Measurements from ENCODE around the gene GSTM3. TPM values are rescaled to one million over a fixed set of nuclear protein-coding genes. Genes with fewer than 3 reads are reported as not detected.
"Not testable (repeated sequence)": the region's sequence is repeated elsewhere in the genome, so short reads cannot be mapped to it uniquely, and the experiment has no call there.

Gene GSTM3
- total RNA-seq, 4 donors from 2014 or later: 65.9 to 288 (median 114) TPM

DNA sequence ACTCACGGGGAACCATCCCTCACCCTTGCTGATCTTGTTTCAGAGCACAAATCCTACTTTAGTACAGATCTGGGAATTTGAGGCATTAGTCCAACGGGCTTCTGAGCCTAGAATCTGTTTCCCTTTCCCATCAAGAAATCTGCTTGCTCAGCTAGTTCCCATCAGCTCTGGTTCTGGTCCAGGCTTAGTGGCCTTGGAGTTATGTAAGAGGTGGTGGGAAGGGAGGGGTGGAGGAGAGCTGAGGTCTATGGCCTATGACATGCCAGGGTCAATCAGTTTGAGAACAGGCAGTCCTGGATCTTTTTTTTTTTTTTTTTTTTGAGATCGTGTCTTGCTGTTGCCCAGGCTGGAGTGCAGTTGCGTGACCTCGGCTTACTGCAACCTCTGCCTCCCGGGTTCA lies 49.1 kb downstream of the GSTM3 start:
- Histone ChIP-seq H3K27ac (no peak overlapping the region), H3K4me1 (no peaks in the 10 kb centered on the region), H3K9me3 (no peaks in the 10 kb centered on the region), H3K27me3 (no peaks in the 10 kb centered on the region), H3K4me3 (no peak overlapping the region), H3K36me3 (no peaks in the 10 kb centered on the region)
- no CpG with 5 or more reads among the region's 6 CpGs for WGBS
- no peak for DNase-seq (ENCODE audit: low spot score in 2 of 2)
- TF ChIP-seq EP300 (IDR thresholded peaks at IDR 0.05): no peak
- TF ChIP-seq POLR2A (IDR thresholded peaks at IDR 0.05): no peak
- no peak for TF ChIP-seq POLR2AphosphoS5 (IDR thresholded peaks at IDR 0.05)
- TF ChIP-seq, protein P1, sequence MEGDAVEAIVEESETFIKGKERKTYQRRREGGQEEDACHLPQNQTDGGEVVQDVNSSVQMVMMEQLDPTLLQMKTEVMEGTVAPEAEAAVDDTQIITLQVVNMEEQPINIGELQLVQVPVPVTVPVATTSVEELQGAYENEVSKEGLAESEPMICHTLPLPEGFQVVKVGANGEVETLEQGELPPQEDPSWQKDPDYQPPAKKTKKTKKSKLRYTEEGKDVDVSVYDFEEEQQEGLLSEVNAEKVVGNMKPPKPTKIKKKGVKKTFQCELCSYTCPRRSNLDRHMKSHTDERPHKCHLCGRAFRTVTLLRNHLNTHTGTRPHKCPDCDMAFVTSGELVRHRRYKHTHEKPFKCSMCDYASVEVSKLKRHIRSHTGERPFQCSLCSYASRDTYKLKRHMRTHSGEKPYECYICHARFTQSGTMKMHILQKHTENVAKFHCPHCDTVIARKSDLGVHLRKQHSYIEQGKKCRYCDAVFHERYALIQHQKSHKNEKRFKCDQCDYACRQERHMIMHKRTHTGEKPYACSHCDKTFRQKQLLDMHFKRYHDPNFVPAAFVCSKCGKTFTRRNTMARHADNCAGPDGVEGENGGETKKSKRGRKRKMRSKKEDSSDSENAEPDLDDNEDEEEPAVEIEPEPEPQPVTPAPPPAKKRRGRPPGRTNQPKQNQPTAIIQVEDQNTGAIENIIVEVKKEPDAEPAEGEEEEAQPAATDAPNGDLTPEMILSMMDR (IDR thresholded peaks at IDR 0.05): no peak

DNA sequence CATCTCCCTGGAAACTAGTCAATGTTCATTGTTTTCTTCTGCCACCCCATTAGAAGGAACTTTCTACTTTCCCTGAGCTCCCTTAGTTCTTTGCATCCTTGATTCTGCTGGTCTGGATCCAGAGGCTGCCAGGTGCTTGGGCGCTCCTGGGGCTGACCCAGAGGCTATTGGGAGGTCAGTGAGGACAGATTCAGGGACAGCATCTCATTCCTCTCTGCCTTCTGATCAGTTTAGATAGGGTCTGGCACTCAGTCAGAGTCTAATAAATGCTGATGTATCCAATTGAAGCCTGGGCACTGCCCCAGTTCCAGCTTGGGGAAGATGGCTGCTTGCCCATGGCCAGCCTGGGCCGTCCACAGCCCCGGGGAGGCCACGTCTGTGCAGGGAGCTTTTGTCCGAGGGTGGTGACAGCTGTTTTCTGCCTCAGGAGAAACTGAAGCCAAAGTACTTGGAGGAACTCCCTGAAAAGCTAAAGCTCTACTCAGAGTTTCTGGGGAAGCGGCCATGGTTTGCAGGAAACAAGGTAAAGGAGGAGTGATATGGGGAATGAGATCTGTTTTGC lies 50.9 kb downstream of the GSTM3 start:
- Histone ChIP-seq H3K9me3 (no peaks in the 10 kb centered on the region), H3K4me1 (no peaks in the 10 kb centered on the region), H3K27ac (no peak overlapping the region), H3K36me3 (no peaks in the 10 kb centered on the region), H3K4me3 (no peak overlapping the region), H3K27me3 (no peaks in the 10 kb centered on the region)
- no peak for DNase-seq (ENCODE audit: low spot score in 2 of 2)
- TF ChIP-seq EP300 (IDR thresholded peaks at IDR 0.05): no peak
- TF ChIP-seq, protein P1 (IDR thresholded peaks at IDR 0.05): no peak
- no peak for TF ChIP-seq POLR2A (IDR thresholded peaks at IDR 0.05)
- TF ChIP-seq POLR2AphosphoS5 (IDR thresholded peaks at IDR 0.05): no peak
- no CpG with 5 or more reads among the region's 6 CpGs for WGBS

DNA sequence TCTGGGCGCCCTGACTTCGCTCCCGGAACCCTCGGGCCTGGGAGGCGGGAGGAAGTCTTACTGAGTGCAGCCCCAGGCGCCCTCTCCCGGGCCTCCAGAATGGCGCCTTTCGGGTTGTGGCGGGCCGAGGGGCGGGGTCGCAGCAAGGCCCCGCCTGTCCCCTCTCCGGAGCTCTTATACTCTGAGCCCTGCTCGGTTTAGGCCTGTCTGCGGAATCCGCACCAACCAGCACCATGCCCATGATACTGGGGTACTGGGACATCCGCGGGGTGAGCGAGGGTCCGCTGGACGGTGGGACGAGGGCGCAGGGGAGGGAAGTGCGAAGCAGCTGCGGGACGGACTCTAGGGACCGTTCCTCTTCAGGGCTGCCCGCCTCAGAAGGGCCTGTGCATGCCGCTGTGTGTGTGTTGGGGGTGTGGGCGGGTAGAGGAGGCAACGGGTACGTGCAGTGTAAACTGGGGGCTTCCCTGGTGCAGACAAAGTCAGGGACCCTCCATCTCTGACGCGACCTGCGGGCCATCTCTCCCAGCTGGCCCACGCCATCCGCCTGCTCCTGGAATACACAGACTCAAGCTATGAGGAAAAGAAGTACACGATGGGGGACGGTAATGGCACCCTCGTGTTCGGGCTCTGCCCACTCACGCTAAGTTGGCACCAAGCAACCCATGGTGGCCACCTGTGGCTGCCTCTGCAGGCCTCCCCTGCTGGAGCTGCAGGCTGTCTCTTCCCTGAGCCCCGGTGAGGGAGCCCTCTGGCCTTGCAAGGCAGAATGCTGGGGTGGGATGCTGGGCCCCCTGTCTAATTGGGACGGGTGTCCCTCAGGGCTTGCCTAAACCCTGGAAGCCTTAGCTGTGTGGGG lies 53.0 kb downstream of the GSTM3 start, which contains the start of gene GSTM1:
Gene GSTM1, plus strand, starts transcription at position 177 of the 859 bp plus-strand sequence. Its CDS starts 57 bp downstream, at position 234.
- WGBS: no CpG with 5 or more reads among the region's 46 CpGs
- no peaks in the 10 kb centered on the region for H3K9me3 ChIP-seq
- DNase-seq (ENCODE audit: low spot score in 2 of 2): peak in 1 of 2 donors; percentile 73
- H3K36me3 ChIP-seq: no peaks in the 10 kb centered on the region
- H3K27me3 ChIP-seq: no peaks in the 10 kb centered on the region
- no peak within 1 kb of the TSS for H3K27ac ChIP-seq
- H3K4me3 ChIP-seq: no peak within 1 kb of the TSS
- no peaks in the 10 kb centered on the region for H3K4me1 ChIP-seq
- TF ChIP-seq POLR2A (IDR thresholded peaks at IDR 0.05) (no peak), EP300 (IDR thresholded peaks at IDR 0.05) (no peak), POLR2AphosphoS5 (IDR thresholded peaks at IDR 0.05) (no peak)
- TF ChIP-seq, protein P1 (IDR thresholded peaks at IDR 0.05): no peak

DNA sequence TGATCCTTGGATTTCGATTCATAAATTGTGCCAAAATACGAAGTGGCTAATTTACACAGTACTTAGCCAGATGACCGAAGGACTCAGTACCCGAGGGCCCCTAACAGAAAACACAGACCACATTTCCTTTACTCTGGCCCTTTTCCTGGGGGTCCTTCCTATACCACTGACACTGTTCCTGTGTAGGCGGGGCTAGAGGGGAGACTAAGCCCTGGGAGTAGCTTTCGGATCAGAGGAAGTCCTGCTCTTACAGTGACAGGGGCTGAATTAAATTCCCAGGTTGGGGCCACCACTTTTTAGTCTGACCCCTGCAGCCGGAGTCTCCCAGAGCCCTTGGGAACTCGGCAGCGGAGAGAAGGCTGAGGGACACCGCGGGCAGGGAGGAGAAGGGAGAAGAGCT lies 53.7 kb downstream of the GSTM3 start:
- H3K27ac ChIP-seq; H3K9me3 ChIP-seq; H3K27me3 ChIP-seq; H3K4me3 ChIP-seq; H3K36me3 ChIP-seq; H3K4me1 ChIP-seq; DNase-seq (ENCODE audit: low spot score in 2 of 2): not testable (repeated sequence)
- WGBS: no CpG with 5 or more reads among the region's 11 CpGs

DNA sequence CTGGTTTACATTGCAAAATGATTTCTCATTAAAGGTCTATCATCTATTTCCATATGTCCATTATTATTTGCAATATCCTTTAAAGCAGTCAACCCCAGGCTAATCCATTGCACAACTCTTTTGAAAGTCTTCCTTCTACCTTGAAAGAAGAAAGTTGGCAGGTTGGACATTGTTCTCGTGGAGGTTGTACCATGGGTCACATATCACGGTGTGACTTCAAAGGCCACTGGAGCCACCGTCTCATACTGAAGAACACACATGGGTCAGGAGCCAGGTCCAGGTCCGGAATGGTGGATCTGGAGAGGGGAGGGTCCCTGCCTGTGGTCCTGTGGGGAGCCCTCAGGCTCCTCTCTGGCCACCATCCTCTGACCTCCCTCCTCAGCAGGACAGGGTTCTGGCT lies 54.9 kb downstream of the GSTM3 start:
- WGBS: no CpG with 5 or more reads among the region's 4 CpGs
- H3K36me3 ChIP-seq; H3K4me3 ChIP-seq; H3K27me3 ChIP-seq; H3K27ac ChIP-seq; H3K9me3 ChIP-seq; DNase-seq (ENCODE audit: low spot score in 2 of 2); H3K4me1 ChIP-seq: not testable (repeated sequence)

DNA sequence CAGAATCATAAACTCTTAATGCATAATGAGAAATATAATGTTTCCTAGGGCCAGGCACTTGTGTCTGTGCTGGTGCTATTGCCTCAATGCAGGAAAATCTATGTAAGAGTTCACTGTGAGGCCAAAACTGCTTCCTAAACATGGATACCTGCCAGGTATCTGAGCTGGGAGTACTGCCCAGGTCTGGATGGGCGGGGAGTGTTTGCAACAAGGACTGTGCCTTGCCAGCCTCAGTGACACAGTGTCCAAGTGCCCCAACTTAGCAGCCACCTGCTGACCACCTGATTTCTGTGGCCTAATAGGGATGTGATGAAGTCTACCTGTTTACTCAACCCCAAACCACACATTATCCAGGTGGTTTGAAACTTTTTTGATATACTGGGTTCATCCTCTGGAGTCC lies 55.4 kb downstream of the GSTM3 start:
- WGBS: no CpG with 5 or more reads among the region's 1 CpG
- not testable (repeated sequence) for H3K4me3 ChIP-seq; H3K27me3 ChIP-seq; DNase-seq (ENCODE audit: low spot score in 2 of 2); H3K9me3 ChIP-seq; H3K36me3 ChIP-seq; H3K27ac ChIP-seq; H3K4me1 ChIP-seq

DNA sequence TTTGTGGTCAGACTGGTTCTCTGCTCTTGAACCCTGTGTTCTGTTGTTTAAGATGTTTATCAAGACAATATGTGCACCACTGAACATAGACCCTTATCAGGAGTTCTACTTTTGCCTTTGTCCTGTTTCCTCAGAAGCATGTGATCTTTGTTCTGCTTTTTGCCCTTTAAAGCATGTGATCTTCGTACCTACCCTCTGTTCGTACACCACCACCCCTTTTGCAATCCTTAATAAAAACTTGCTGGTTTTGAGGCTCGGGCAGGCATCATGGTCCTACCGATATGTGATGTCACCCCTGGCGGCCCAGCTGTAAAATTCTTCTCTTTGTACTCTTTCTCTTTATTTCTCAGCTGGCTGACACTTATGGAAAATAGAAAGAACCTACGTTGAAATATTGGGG lies 56.1 kb downstream of the GSTM3 start:
- not testable (repeated sequence) for DNase-seq (ENCODE audit: low spot score in 2 of 2); H3K27ac ChIP-seq; H3K4me3 ChIP-seq; H3K4me1 ChIP-seq; H3K36me3 ChIP-seq; H3K27me3 ChIP-seq; H3K9me3 ChIP-seq
- no CpG with 5 or more reads among the region's 6 CpGs for WGBS

Other genes with a start within 250 kb of the GSTM3 start
- gene CYB561D1, start 246.9 kb downstream of the GSTM3 start, total RNA-seq: 10 to 100 TPM; 12.3 to 27.4 (median 24.7) TPM
- 1 to 10 TPM; 2.1 to 8.5 (median 4.7) TPM for gene AMIGO1, start 231.3 kb downstream of the GSTM3 start, total RNA-seq
- 1 to 10 TPM in 1 of 4 donors, under 1 TPM in 1, not detected in 2; 0.19 to 1.4 TPM for gene GPR61, start 201.2 kb downstream of the GSTM3 start, total RNA-seq
- gene GNAI3, start 192.4 kb downstream of the GSTM3 start, total RNA-seq: 10 to 100 TPM in 2 of 4 donors, 1 to 10 TPM in 2; 6.7 to 11.1 (median 9.5) TPM
- gene GNAT2, start 121.4 kb downstream of the GSTM3 start, total RNA-seq: not detected
- 10 to 100 TPM; 48.4 to 69.1 (median 58.1) TPM for gene AMPD2, start 121.2 kb downstream of the GSTM3 start, total RNA-seq
- gene GSTM4, start 84.9 kb downstream of the GSTM3 start, total RNA-seq: 10 to 100 TPM; 18.7 to 41.1 (median 32.3) TPM
- gene GSTM2, start 73.0 kb downstream of the GSTM3 start, total RNA-seq: 100 to 1,000 TPM; 103 to 366 (median 186) TPM
- gene GSTM1, start 53.2 kb downstream of the GSTM3 start, total RNA-seq: 10 to 100 TPM in 1 of 4 donors, not detected in 3; 48.2 TPM
- gene GSTM5, start 28.8 kb downstream of the GSTM3 start, total RNA-seq: 1 to 10 TPM in 2 of 4 donors, under 1 TPM in 1, not detected in 1; 0.38 to 2.6 (median 1.4) TPM
- not detected for gene EPS8L3, start 22.9 kb upstream of the GSTM3 start, total RNA-seq
- 10 to 100 TPM; 12.6 to 39.1 (median 17.5) TPM for gene CSF1, start 169.8 kb upstream of the GSTM3 start, total RNA-seq
- 10 to 100 TPM; 37.7 to 50.4 (median 48.6) TPM for gene AHCYL1, start 243.7 kb upstream of the GSTM3 start, total RNA-seq